OCI-LY1 (cell line): Measurements from ENCODE around the gene LMO1.

Experiments used
- H2AFZ ChIP-seq: fragments of 200-600 bp; sonication (generic), shearing (Covaris generic); 2 replicates; pipeline ENCODE4 v1.6.0; 2014; ENCODE audit warnings: antibody characterized with exemption, mild to moderate bottlenecking, low read length
- H3F3A ChIP-seq: fragments of 200-600 bp; sonication (generic), shearing (Covaris generic); 2 replicates; pipeline ENCODE4 v1.6.0; 2014; ENCODE audit warnings: mild to moderate bottlenecking, antibody characterized with exemption, low read length, moderate library complexity; ENCODE audit not compliant: insufficient read depth
- H3K27ac ChIP-seq: fragments of 200-600 bp; sonication (generic); 2 replicates; pipeline ENCODE4 v1.5.1; 2014; ENCODE audit warnings: low read length, mixed run types, mild to moderate bottlenecking, low read depth; ENCODE audit not compliant: poor library complexity, severe bottlenecking
- H3K27me3 ChIP-seq: fragments of 200-600 bp; sonication (generic); 2 replicates; pipeline ENCODE4 v1.6.0; 2014; ENCODE audit warnings: antibody characterized with exemption, mild to moderate bottlenecking, low read length, moderate library complexity; ENCODE audit not compliant: insufficient read depth
- H3K36me3 ChIP-seq: fragments of 200-600 bp; sonication (generic); 2 replicates; pipeline ENCODE4 v1.6.1; 2014; ENCODE audit warnings: mild to moderate bottlenecking, antibody characterized with exemption, low read length, moderate library complexity, mixed read lengths; ENCODE audit not compliant: insufficient read depth
- H3K4me1 ChIP-seq: fragments of 200-600 bp; sonication (generic); 2 replicates; pipeline ENCODE4 v1.5.1; 2014; ENCODE audit warnings: mild to moderate bottlenecking, low read length, moderate library complexity; ENCODE audit not compliant: insufficient read depth, severe bottlenecking
- H3K4me2 ChIP-seq: fragments of 200-600 bp; sonication (generic), shearing (Covaris generic); 2 replicates; pipeline ENCODE4 v1.6.1; 2014; ENCODE audit warnings: low read length
- H3K4me3 ChIP-seq: fragments of 200-600 bp; sonication (generic); 2 replicates; pipeline ENCODE4 v1.5.1; 2014; ENCODE audit warnings: low read length, low read depth, mild to moderate bottlenecking, mixed read lengths; ENCODE audit not compliant: poor library complexity, severe bottlenecking
- H3K79me2 ChIP-seq: fragments of 200-600 bp; shearing (Covaris generic); 2 replicates; pipeline ENCODE4 v1.6.1; 2016; ENCODE audit warnings: mixed run types, low read length, mixed read lengths; ENCODE audit not compliant: insufficient read depth
- H3K9ac ChIP-seq: fragments of 200-600 bp; sonication (generic), shearing (Covaris generic); 2 replicates; pipeline ENCODE4 v1.6.1; 2014; ENCODE audit warnings: mild to moderate bottlenecking, low read length, mixed read lengths
- H3K9me2 ChIP-seq: fragments of 200-600 bp; sonication (generic), shearing (Covaris generic); 2 replicates; pipeline ENCODE4 v1.6.1; 2014; ENCODE audit warnings: low read depth, mild to moderate bottlenecking, low read length, mixed read lengths
- H3K9me3 ChIP-seq: fragments of 200-600 bp; shearing (Covaris generic); 2 replicates; pipeline ENCODE4 v1.6.1; 2014; ENCODE audit warnings: low read length, mixed read lengths
- H4K20me1 ChIP-seq: fragments of 200-600 bp; sonication (generic), shearing (Covaris generic); 2 replicates; pipeline ENCODE4 v1.6.0; 2016; ENCODE audit warnings: mild to moderate bottlenecking, low read length; ENCODE audit not compliant: insufficient read depth
- EZH2 ChIP-seq: fragments of 200-600 bp; sonication (generic), shearing (Covaris generic); IDR thresholded peaks from 2 replicates; pipeline ENCODE4 v1.8.0; 2017; ENCODE audit warnings: borderline replicate concordance, mixed run types, mild to moderate bottlenecking, antibody characterized with exemption, low read length, moderate library complexity, mixed read lengths
- TF ChIP-seq, protein P1 (sequence below): fragments of 200-600 bp; sonication (generic), shearing (Covaris generic); IDR thresholded peaks from 2 replicates; pipeline ENCODE4 v1.5.1; 2017; ENCODE audit warnings: mild to moderate bottlenecking, antibody characterized with exemption, low read length, moderate library complexity, mixed read lengths

The LMO1 gene

DNA sequence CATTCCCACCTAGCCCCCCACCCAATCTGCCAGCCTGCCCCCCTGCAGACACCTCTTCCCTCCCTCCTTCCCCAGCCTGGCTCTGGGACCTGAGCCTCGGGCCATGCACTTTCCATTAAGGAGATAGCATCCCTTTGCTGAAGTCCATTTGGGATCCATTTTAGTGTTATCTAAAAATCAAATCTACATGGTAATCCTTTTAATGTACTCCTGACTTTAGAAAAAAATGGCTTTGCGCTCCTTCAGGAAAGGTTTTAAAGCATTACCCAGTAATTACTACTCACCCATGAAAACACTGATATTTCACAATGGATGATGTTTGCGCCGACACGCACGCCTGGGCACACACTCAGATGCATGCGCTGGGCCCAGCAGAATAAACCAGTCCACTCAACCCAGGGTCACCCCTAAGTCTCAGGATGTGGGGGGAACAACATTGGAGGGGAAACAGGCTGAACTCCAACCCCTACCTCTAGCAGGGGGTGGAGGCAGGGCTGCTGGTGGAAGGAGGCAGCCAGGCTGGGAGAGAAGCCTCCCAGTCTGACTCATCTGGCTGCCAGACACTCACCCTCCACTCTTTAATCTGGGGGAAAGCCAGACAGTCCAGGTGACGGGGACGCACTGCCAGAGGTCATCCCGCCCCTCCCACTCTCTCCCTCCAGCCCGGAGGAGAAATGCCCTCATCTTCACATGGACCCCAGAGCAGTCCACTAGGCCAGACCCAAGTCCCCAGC lies 29.8 kb downstream of the LMO1 start:
- Histone ChIP-seq H3K79me2 (no peaks in the 10 kb centered on the region), H3K4me3 (no peak overlapping the region)

GRCh38 chr11:8232849-8233606 lies 30.6 kb downstream of the LMO1 start:
- Histone ChIP-seq H2AFZ (no peak overlapping the region), H3K4me3 (no peak overlapping the region), H3K4me2 (no peak overlapping the region)

More for the DNA sequence above, 29.8 kb downstream of the LMO1 start:
- no peaks in the 10 kb centered on the region for H3K9me2 ChIP-seq
- H3F3A ChIP-seq, result no peaks in the 10 kb centered on the region
- no peak overlapping the region for H2AFZ ChIP-seq
- H3K36me3 ChIP-seq, result no peaks in the 10 kb centered on the region
- no peak overlapping the region for H3K4me2 ChIP-seq
- H3K9ac ChIP-seq, result no peak overlapping the region
- TF ChIP-seq EZH2, result no peak
- TF ChIP-seq, protein P1, sequence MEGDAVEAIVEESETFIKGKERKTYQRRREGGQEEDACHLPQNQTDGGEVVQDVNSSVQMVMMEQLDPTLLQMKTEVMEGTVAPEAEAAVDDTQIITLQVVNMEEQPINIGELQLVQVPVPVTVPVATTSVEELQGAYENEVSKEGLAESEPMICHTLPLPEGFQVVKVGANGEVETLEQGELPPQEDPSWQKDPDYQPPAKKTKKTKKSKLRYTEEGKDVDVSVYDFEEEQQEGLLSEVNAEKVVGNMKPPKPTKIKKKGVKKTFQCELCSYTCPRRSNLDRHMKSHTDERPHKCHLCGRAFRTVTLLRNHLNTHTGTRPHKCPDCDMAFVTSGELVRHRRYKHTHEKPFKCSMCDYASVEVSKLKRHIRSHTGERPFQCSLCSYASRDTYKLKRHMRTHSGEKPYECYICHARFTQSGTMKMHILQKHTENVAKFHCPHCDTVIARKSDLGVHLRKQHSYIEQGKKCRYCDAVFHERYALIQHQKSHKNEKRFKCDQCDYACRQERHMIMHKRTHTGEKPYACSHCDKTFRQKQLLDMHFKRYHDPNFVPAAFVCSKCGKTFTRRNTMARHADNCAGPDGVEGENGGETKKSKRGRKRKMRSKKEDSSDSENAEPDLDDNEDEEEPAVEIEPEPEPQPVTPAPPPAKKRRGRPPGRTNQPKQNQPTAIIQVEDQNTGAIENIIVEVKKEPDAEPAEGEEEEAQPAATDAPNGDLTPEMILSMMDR, result no peak
- H3K4me1 ChIP-seq, result no peaks in the 10 kb centered on the region
- H3K27ac ChIP-seq, result no peak overlapping the region
- no peaks in the 10 kb centered on the region for H3K27me3 ChIP-seq
- H4K20me1 ChIP-seq, result no peaks in the 10 kb centered on the region
- H3K9me3 ChIP-seq, result no peaks in the 10 kb centered on the region

GRCh38 chr11:8232414-8232813 lies 31.3 kb downstream of the LMO1 start:
- H4K20me1 ChIP-seq, result no peaks in the 10 kb centered on the region
- H3K9me3 ChIP-seq, result no peaks in the 10 kb centered on the region
- TF ChIP-seq, protein P1, result no peak
- no peak for TF ChIP-seq EZH2
- no peaks in the 10 kb centered on the region for H3K36me3 ChIP-seq
- no peak overlapping the region for H3K27ac ChIP-seq
- no peaks in the 10 kb centered on the region for H3K4me1 ChIP-seq
- no peak overlapping the region for H3K4me2 ChIP-seq
- H3K27me3 ChIP-seq, result no peaks in the 10 kb centered on the region
- H3K4me3 ChIP-seq, result no peak overlapping the region
- H2AFZ ChIP-seq, result no peak overlapping the region
- no peaks in the 10 kb centered on the region for H3K9me2 ChIP-seq
- no peak overlapping the region for H3K9ac ChIP-seq
- no peaks in the 10 kb centered on the region for H3K79me2 ChIP-seq
- H3F3A ChIP-seq, result no peaks in the 10 kb centered on the region

More at GRCh38 chr11:8232849-8233606, 30.6 kb downstream of the LMO1 start:
- Histone ChIP-seq H3K9me2 (no peaks in the 10 kb centered on the region), H3K4me1 (no peaks in the 10 kb centered on the region), H3K27me3 (no peaks in the 10 kb centered on the region), H4K20me1 (no peaks in the 10 kb centered on the region), H3K79me2 (no peaks in the 10 kb centered on the region), H3F3A (no peaks in the 10 kb centered on the region), H3K9ac (no peak overlapping the region), H3K9me3 (no peaks in the 10 kb centered on the region), H3K36me3 (no peaks in the 10 kb centered on the region), H3K27ac (no peak overlapping the region)
- TF ChIP-seq, protein P1, result no peak
- TF ChIP-seq EZH2, result no peak
